GM12875 (cell line): ENCODE results near the gene NOD1.

Source experiments
- H3K4me3 ChIP-seq: one replicate; pipeline ENCODE4 v1.5.1; 2011; ENCODE audit warnings: low read depth, low read length, control low read depth
- CTCF ChIP-seq: IDR thresholded peaks from 2 replicates; pipeline ENCODE4 v1.5.1; 2011; ENCODE audit warnings: low read depth, mild to moderate bottlenecking, control low read depth, inconsistent platforms, low read length, moderate library complexity, borderline replicate concordance; ENCODE audit not compliant: insufficient read depth

Gene NOD1

DNA sequence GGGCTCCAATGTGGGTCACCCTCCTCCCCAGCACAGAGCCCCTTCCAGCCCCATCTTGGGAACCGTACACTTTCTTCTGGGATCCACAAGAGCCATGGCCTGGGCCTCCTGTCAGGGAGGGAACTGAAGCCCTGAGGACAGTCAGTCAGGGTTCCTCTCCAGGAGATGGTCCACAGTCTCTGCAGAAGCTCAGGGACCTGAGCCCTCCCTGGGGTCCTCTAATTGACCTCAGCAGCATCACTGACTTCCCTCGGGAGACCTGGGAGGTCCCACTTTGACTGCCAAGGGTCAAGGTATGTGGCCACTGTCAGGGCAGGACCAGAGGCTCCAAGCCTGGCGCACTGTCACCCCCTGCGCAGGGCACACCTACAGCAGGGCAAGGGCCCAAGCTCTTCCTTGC lies 32.3 kb downstream of the NOD1 start:
- no peak for TF ChIP-seq CTCF
- H3K4me3 ChIP-seq, result no peak overlapping the region

DNA sequence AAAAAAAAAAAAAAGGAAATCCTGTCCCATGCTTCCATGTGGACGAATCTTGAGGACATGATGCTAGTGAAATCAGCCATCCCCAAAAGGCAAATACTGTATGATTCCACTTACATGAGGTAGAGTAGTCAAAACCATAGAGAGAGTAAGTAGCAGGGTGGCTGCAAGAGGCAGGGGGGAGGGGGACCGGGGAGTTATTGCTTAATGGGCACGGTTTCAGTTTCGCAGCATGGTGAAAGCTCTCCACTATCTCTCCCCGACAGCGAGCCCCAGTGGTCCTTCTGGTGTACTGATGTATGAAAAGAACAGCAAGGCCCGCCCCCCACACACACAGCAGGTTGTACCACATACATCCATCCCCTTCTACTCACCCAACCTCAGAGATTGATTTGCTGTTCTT lies 32.8 kb downstream of the NOD1 start:
- H3K4me3 ChIP-seq, result no peak overlapping the region
- peak; percentile 75 for TF ChIP-seq CTCF

DNA sequence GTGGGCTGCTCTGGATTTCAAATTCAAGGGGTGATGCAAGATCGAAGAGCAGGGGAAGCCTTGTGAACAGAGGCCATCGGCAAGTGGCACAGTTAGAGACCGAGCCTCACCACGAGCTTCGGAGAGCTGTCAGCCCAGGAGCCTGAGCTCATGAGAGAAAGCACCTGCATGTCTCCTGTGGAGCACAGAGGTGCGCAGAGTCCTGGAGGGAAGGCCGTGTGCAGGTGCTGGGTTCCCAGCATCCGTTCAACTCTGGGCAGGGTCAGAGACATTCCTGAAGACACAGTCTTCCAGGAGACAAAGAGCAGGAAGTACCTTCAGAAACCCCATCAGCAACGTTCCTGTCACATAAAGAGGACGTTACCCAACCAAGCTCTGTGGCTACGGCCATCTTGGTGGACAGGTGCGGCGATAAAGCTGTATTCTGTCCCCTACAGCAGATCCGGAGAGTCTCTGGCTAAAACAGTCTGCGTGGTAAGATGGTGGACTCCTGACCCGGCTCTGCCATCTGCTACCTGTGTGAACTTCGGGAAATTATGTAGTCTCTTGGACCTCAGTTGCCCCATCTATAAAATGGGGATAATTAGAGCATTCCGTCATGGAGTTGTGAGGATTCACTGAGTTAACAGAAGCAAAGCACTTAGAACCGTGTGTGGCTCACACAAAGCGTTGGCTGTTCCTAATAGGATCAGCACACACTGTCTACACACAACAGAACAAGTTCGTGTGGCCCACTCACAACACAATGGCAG lies 40.6 kb downstream of the NOD1 start:
- H3K4me3 ChIP-seq, result no peak overlapping the region
- no peak for TF ChIP-seq CTCF

GRCh38 chr7:30436518-30436917 lies 42.1 kb downstream of the NOD1 start:
- H3K4me3 ChIP-seq, result no peak overlapping the region
- TF ChIP-seq CTCF, result no peak

GRCh38 chr7:30436046-30436445 lies 42.5 kb downstream of the NOD1 start:
- no peak overlapping the region for H3K4me3 ChIP-seq
- no peak for TF ChIP-seq CTCF

- H3K4me3 ChIP-seq, result no peak overlapping the region
- TF ChIP-seq CTCF, result no peak
Measured at GRCh38 chr7:30434140-30434799, 44.3 kb downstream of the NOD1 start.

DNA sequence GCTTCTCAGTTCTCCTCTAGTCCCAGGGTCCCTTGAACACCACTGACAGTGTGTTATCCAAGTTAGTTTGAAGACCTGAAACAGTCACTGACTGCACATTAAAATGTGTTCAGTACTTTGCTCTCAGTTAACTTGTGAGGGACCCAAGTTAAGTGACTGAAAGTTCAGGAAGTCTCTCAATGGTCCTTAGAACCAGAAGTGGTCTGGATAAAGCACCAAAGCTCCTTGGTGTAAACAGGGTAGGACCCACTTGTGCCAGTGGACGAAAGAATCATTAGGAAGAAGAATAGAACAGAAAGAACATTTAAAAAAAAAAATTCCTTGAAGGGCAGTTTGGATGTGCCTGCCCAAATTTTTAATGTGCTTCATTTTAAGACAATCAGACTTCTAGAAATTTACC lies 45.1 kb downstream of the NOD1 start:
- no peak overlapping the region for H3K4me3 ChIP-seq

More for the DNA sequence above, 45.1 kb downstream of the NOD1 start:
- no peak for TF ChIP-seq CTCF
